K562 (cell line): ENCODE results near the gene GBF1. TPM values are rescaled to one million over a fixed set of nuclear protein-coding genes. Genes with fewer than 3 reads are reported as not detected.

ENCODE experiments used
- ATAC-seq: fragments of 200-7000 bp; cut with Tn5 transposase; 3 replicates; pipeline ENCODE4 v1.9.1; 2020; ENCODE audit warnings: moderate library complexity
- BruUV-seq: library from RNA; stranded (reverse); fragments of 400-500 nt; replicated peaks from 2 replicates; lab custom pipeline; 2021; lab: Mats Ljungman, UMichigan
- CTCF ChIA-PET: fragments of 300-600 bp; formaldehyde crosslinking; extraction: SDS; loops from one replicate; lab custom pipeline; 2021; ENCODE audit warnings: low intra/inter-chr PET ratio; lab: Yijun Ruan, JAX
- POLR2A ChIA-PET: fragments of 300-600, 350-650 bp; sonication (Branson Sonifier 250); formaldehyde crosslinking; extraction: SDS; loops from one replicate; lab custom pipeline; 2021; ENCODE audit warnings: antibody characterized with exemption, inconsistent platforms; lab: Yijun Ruan, JAX
- DNase-seq, 4 experiments: peaks; one replicate each; pipeline versions ENCODE4 v3.0.0 to v3.0.0-alpha.2; 2011 to 2018; ENCODE audit warnings: low spot score in 3 of 4, mixed read lengths in 3 of 4; ENCODE audit errors: extremely low read depth in 1 of 4
- FAIRE-seq: peaks from 2 replicates; lab custom pipeline; 2011; peaks lifted over from hg19 to GRCh38; lab: Jason Lieb, UNC
- H2AFZ ChIP-seq: 2 replicates; pipeline ENCODE4 v1.6.0; 2011; ENCODE audit warnings: low read depth, low read length, control low read depth, inconsistent platforms
- H3K27ac ChIP-seq: fragments of 200-600 bp; 3 replicates; pipeline ENCODE4 v1.8.0; 2011; ENCODE audit warnings: low read depth, mild to moderate bottlenecking, control low read depth, inconsistent platforms, low read length, moderate library complexity, mixed read lengths; ENCODE audit errors: extremely low read depth
- H3K27me3 ChIP-seq, 2 experiments: fragments of 300-600 bp in 1 of 2; 2 replicates in 1 of 2; 3 replicates in 1 of 2; pipeline versions ENCODE4 v1.6.0 to v1.8.0; 2011; ENCODE audit warnings: inconsistent platforms in 2 of 2, low read length in 2 of 2, mild to moderate bottlenecking in 1 of 2, mixed read lengths in 1 of 2, moderate library complexity in 1 of 2; ENCODE audit not compliant: control insufficient read depth in 2 of 2, insufficient read depth in 2 of 2
- H3K36me3 ChIP-seq: fragments of 300-600 bp; 3 replicates; pipeline ENCODE4 v1.8.0; 2011; ENCODE audit warnings: mild to moderate bottlenecking, low read length, inconsistent platforms; ENCODE audit not compliant: control insufficient read depth, insufficient read depth
- H3K4me1 ChIP-seq, 2 experiments: fragments of 200-600 bp in 1 of 2; replicated peaks in 1 of 2; 2 replicates in 1 of 2; 3 replicates in 1 of 2; pipeline versions ENCODE4 v1.5.1 to v1.8.0; 2011; ENCODE audit warnings: inconsistent platforms in 2 of 2, low read length in 2 of 2, mild to moderate bottlenecking in 1 of 2, mixed read lengths in 1 of 2, moderate library complexity in 1 of 2; ENCODE audit not compliant: control insufficient read depth in 2 of 2, insufficient read depth in 2 of 2
- H3K4me2 ChIP-seq: 2 replicates; pipeline ENCODE4 v1.6.1; 2011; ENCODE audit warnings: low read length, control low read depth, inconsistent platforms, mixed read lengths; ENCODE audit not compliant: insufficient read depth
- H3K4me3 ChIP-seq: fragments of 200-600 bp; sonication (generic), shearing (Covaris generic); 2 replicates; pipeline ENCODE4 v1.5.1; 2016; ENCODE audit warnings: control low read depth, inconsistent platforms
- H3K79me2 ChIP-seq: fragments of 200-600 bp; 3 replicates; pipeline ENCODE4 v1.8.0; 2011; ENCODE audit warnings: low read length, inconsistent platforms; ENCODE audit not compliant: control insufficient read depth, insufficient read depth
- H3K9ac ChIP-seq, 2 experiments: 2 replicates each; pipeline versions ENCODE4 v1.6.0 to v1.6.1; 2011; ENCODE audit warnings: low read depth in 2 of 2, low read length in 2 of 2, control low read depth in 1 of 2, inconsistent platforms in 1 of 2, mild to moderate bottlenecking in 1 of 2, mixed read lengths in 1 of 2; ENCODE audit not compliant: insufficient read depth in 1 of 2
- H3K9me1 ChIP-seq: one replicate; pipeline ENCODE4 v1.6.0; 2011; ENCODE audit warnings: inconsistent platforms, mild to moderate bottlenecking, low read length, moderate library complexity; ENCODE audit not compliant: control insufficient read depth, insufficient read depth
- H3K9me3 ChIP-seq: replicated peaks from 2 replicates; pipeline ENCODE4 v1.5.1; 2011; ENCODE audit warnings: low read depth, low read length, inconsistent platforms; ENCODE audit not compliant: control insufficient read depth, insufficient read depth
- H4K20me1 ChIP-seq: replicated peaks from 2 replicates; pipeline ENCODE4 v1.6.1; 2011; ENCODE audit warnings: low read length, inconsistent platforms, mixed read lengths; ENCODE audit not compliant: control insufficient read depth, insufficient read depth
- CAMTA2 ChIP-seq: fragments of 250-450 bp; sonication (Bioruptor Pico); conservative IDR thresholded peaks from 2 replicates; pipeline ENCODE4 v1.5.1; 2022
- CBX8 ChIP-seq: fragments of 200-600 bp; sonication (generic); IDR thresholded peaks from 2 replicates; pipeline ENCODE4 v1.6.1; 2012; ENCODE audit warnings: borderline replicate concordance, mixed run types, low read depth, mild to moderate bottlenecking, moderate library complexity, mixed read lengths, low read length, control low read depth, inconsistent platforms; ENCODE audit not compliant: poor library complexity, severe bottlenecking; ENCODE audit errors: extremely low read depth
- CEBPB ChIP-seq: fragments of 450-650 bp; IDR thresholded peaks from 2 replicates; pipeline ENCODE4 v1.6.1; 2016; ENCODE audit warnings: missing genetic modification characterization, missing compliant biosample characterization
- HNRNPK ChIP-seq: fragments of 200-400 bp; formaldehyde crosslinking; IDR thresholded peaks from one replicate; pipeline ENCODE4 v1.6.1; 2018; ENCODE audit warnings: mild to moderate bottlenecking, low read depth, low read length; ENCODE audit not compliant: poor library complexity, severe bottlenecking
- OTX1 ChIP-seq: fragments of 450-650 bp; formaldehyde crosslinking; IDR thresholded peaks from 2 replicates; pipeline ENCODE4 v1.4.0; 2022; ENCODE audit warnings: mild to moderate bottlenecking
- RBBP5 ChIP-seq: fragments of 200-600 bp; sonication (generic); IDR thresholded peaks from 2 replicates; pipeline ENCODE4 v1.6.1; 2012; ENCODE audit warnings: borderline replicate concordance, mild to moderate bottlenecking, low read length, control low read depth, inconsistent platforms; ENCODE audit not compliant: insufficient read depth, poor library complexity, severe bottlenecking
- RCOR1 ChIP-seq, 2 experiments: IDR thresholded peaks; 2 replicates each; pipeline ENCODE4 v1.6.1; 2012; ENCODE audit warnings: low read depth in 2 of 2, low read length in 2 of 2, borderline replicate concordance in 1 of 2, improper control_type of control experiment in 1 of 2
- TRIM24 ChIP-seq, 2 experiments: fragments of 450-650 bp; IDR thresholded peaks; 2 replicates each; pipeline ENCODE4 v1.6.1; 2016
- ZNF121 ChIP-seq: sonication (generic); formaldehyde crosslinking; conservative IDR thresholded peaks from 2 replicates; pipeline ENCODE4 v1.8.0; 2022; ENCODE audit warnings: missing genetic modification reagents
- ZNF3 ChIP-seq: fragments of 250-450 bp; sonication (Bioruptor Pico); IDR thresholded peaks from 2 replicates; pipeline ENCODE4 v1.5.0; 2021; ENCODE audit warnings: mild to moderate bottlenecking, moderate library complexity
- ZSCAN32 ChIP-seq: fragments of 450-650 bp; formaldehyde crosslinking; IDR thresholded peaks from 2 replicates; pipeline ENCODE4 v1.4.0; 2020; ENCODE audit warnings: mild to moderate bottlenecking, moderate library complexity
- WGBS: fragments of 100-300 bp; shearing (Covaris generic); methylation state at CpG from one replicate; pipeline ENCODE4 v1.1.6; 2016; ENCODE audit warnings: low coverage, mixed read lengths; ENCODE audit not compliant: insufficient coverage; ENCODE audit errors: missing lambda C conversion rate; 5-methylcytosine and 5-hydroxymethylcytosine counted together
- in situ Hi-C: fragments of 300-500 bp; cut with MboI; formaldehyde crosslinking; loops from 4 replicates; pipeline ENCODE4 v1.15.0; 2018; ENCODE audit warnings: inconsistent platforms, mixed read lengths
- intact Hi-C: fragments of 100-400 bp; cut with micrococcal nuclease; formaldehyde crosslinking; loops from 2 replicates; pipeline ENCODE4 v1.14.2; 2022
- polyA plus RNA-seq, 8 experiments: library from polyadenylated mRNA; depleted of rRNA in 4 of 8; stranded (reverse) in 5 of 8; unstranded in 3 of 8; fragments of >200 nt; fragmentation: Nextera tagmentation in 2 of 8; fragmentation: Illumina TruSeq in 1 of 8; extraction: Ambion mirVana in 2 of 8; extraction: Trizol in 1 of 8; gene quantifications; 2 replicates each; pipeline versions ENCODE4 v1.2.1 to v1.2.3, GENCODE V29; 2011 to 2014; ENCODE audit warnings: inconsistent platforms in 1 of 8, missing spikeins in 1 of 8
- total RNA-seq, 7 experiments: library from RNA; depleted of rRNA in 6 of 7; stranded (reverse); fragments of >200 nt in 6 of 7; fragmentation: Illumina TruSeq in 2 of 7; extraction: Trizol in 2 of 7; gene quantifications; 2 replicates each; pipeline versions ENCODE4 v1.2.1 to v1.2.3, GENCODE V29; 2011 to 2021; ENCODE audit warnings: low replicate concordance in 1 of 7
- TF ChIP-seq, protein P1 (sequence below), 2 experiments: fragments of 200-800 bp in 1 of 2; sonication (Bioruptor generic) in 1 of 2; sonication (generic) in 1 of 2; formaldehyde crosslinking in 1 of 2; IDR thresholded peaks in 1 of 2; conservative IDR thresholded peaks in 1 of 2; 2 replicates each; pipeline versions ENCODE4 v1.5.0 to v1.6.1; 2016 to 2020; ENCODE audit warnings: missing compliant biosample characterization in 1 of 2, missing genetic modification characterization in 1 of 2, missing genetic modification reagents in 1 of 2
- TF ChIP-seq, protein P2 (sequence below): fragments of 250-450 bp; sonication (Bioruptor Pico); IDR thresholded peaks from 2 replicates; pipeline ENCODE4 v1.8.0; 2021; ENCODE audit warnings: moderate library complexity, mild to moderate bottlenecking, inconsistent platforms

GBF1 gene
- total and polyA plus RNA-seq, 9 of the 15 experiments (the other 6 are each of a cell fraction or from before 2014, with no cell fraction given), result 0.69 to 28.0 (median 10.3) TPM

DNA sequence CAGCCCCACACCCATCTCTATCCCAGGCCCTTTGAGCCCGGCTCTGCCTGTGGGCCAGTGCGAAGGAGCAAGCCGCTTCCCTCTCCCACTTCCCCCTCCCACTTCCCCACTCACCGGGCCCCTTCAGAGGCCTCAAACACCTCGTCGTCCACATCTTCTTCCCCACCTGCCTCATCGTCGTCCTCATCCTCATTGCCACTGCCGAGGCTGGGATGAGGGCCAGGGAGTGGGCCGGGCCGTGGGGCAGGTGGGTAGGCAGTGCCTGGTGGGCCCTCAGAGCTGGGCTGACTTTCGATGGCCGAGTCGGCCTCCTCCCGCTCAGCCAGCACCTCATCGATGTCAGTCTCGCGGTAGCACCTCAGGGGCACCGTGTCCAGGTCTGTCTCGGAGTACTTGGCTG lies 169.4 kb downstream of the GBF1 start:
- H3K4me2 ChIP-seq, result no peak overlapping the region
- no peaks in the 10 kb centered on the region for H3K9me3 ChIP-seq
- no peaks in the 10 kb centered on the region for H4K20me1 ChIP-seq
- intact Hi-C loops (no loop called here), in situ Hi-C loops (no loop called here)
- no peak overlapping the region for H3K4me3 ChIP-seq
- H3K36me3 ChIP-seq, result no peaks in the 10 kb centered on the region
- H2AFZ ChIP-seq, result no peak overlapping the region
- peak overlapping the region in 1 of 2 experiments; percentile 17; a peak in 1 of 4 replicates for H3K9ac ChIP-seq
- ChIA-PET CTCF (no interaction called here), POLR2A (no interaction called here)
- no peak overlapping the region for H3K27ac ChIP-seq
- FAIRE-seq, result no peak
- ATAC-seq, result no peak
- no peak for DNase-seq
- peaks cover 2 to 38% of the 10 kb centered on the region in 2 experiments; a peak in 3 of 5 replicates for H3K4me1 ChIP-seq
- H3K79me2 ChIP-seq, result no peaks in the 10 kb centered on the region
- no peak for TF ChIP-seq ZNF3 (CRISPR knock-in tag)
- TF ChIP-seq RBBP5, result no peak
- no peak for TF ChIP-seq CBX8
- TF ChIP-seq TRIM24 (IDR thresholded peaks at IDR 0.05), result no peak
- TF ChIP-seq ZNF121, result no peak
- no peak for TF ChIP-seq OTX1
- TF ChIP-seq, protein P1, sequence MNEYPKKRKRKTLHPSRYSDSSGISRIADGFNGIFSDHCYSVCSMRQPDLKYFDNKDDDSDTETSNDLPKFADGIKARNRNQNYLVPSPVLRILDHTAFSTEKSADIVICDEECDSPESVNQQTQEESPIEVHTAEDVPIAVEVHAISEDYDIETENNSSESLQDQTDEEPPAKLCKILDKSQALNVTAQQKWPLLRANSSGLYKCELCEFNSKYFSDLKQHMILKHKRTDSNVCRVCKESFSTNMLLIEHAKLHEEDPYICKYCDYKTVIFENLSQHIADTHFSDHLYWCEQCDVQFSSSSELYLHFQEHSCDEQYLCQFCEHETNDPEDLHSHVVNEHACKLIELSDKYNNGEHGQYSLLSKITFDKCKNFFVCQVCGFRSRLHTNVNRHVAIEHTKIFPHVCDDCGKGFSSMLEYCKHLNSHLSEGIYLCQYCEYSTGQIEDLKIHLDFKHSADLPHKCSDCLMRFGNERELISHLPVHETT (CRISPR knock-in tag; conservative IDR thresholded peaks at IDR 0.05 in 1 of 2, IDR thresholded peaks at IDR 0.05 in 1 of 2), result no peak
- TF ChIP-seq, protein P2, sequence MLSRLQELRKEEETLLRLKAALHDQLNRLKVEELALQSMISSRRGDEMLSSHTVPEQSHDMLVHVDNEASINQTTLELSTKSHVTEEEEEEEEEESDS, result no peak
- TF ChIP-seq CEBPB, result no peak
- no peak for TF ChIP-seq HNRNPK
- TF ChIP-seq ZSCAN32, result no peak
- no peak for TF ChIP-seq CAMTA2 (CRISPR knock-in tag)
- TF ChIP-seq RCOR1 (IDR thresholded peaks at IDR 0.05; ENCODE audit: borderline replicate concordance in 1 of 2, low read depth in 2 of 2, low read length in 2 of 2), result no peak
- WGBS, result 9% methylated on average over 10 of the region's 20 CpGs
- BruUV-seq, result no TSS peak
- no peaks in the 10 kb centered on the region for H3K9me1 ChIP-seq
- peaks cover 5 to 31% of the 10 kb centered on the region in 2 experiments; a peak in 3 of 5 replicates for H3K27me3 ChIP-seq
